K562 (cell line): ENCODE data around the gene CRYBG1. TPM values are rescaled to one million over a fixed set of nuclear protein-coding genes. Genes with fewer than 3 reads are reported as not detected.
A peak's percentile ranks its signal among the peaks of the same experiment; 100 is the strongest.

ENCODE experiments used
- BRCA1 ChIP-seq, 2 experiments: fragments of 450-650 bp in 1 of 2; sonication (generic) in 1 of 2; formaldehyde crosslinking in 1 of 2; IDR thresholded peaks; 2 replicates each; pipeline versions ENCODE4 v1.5.0 to v1.6.1; 2017 to 2020; ENCODE audit warnings: mild to moderate bottlenecking in 1 of 2, missing genetic modification reagents in 1 of 2
- EZH2 ChIP-seq: IDR thresholded peaks from 2 replicates; pipeline ENCODE4 v1.6.1; 2012; ENCODE audit warnings: low read depth, mild to moderate bottlenecking, inconsistent platforms, low read length, borderline replicate concordance
- PCBP2 ChIP-seq: fragments of 200-400 bp; formaldehyde crosslinking; IDR thresholded peaks from 2 replicates; pipeline ENCODE4 v1.6.1; 2018; ENCODE audit warnings: low read length, low read depth, mild to moderate bottlenecking, moderate library complexity; ENCODE audit not compliant: poor library complexity, severe bottlenecking
- RCOR1 ChIP-seq, 2 experiments: IDR thresholded peaks; 2 replicates each; pipeline ENCODE4 v1.6.1; 2012; ENCODE audit warnings: low read depth in 2 of 2, low read length in 2 of 2, borderline replicate concordance in 1 of 2, improper control_type of control experiment in 1 of 2
- RUNX1 ChIP-seq: sonication (generic); IDR thresholded peaks from 2 replicates; pipeline ENCODE4 v1.6.1; 2016; ENCODE audit warnings: antibody characterized with exemption, low read depth
- SIRT6 ChIP-seq: IDR thresholded peaks from one replicate; pipeline ENCODE4 v1.6.1; 2012; ENCODE audit warnings: low read depth, mild to moderate bottlenecking, control low read depth, inconsistent platforms, low read length, moderate library complexity
- SMARCC2 ChIP-seq: fragments of 450-650 bp; IDR thresholded peaks from 2 replicates; pipeline ENCODE4 v1.6.1; 2017; ENCODE audit warnings: antibody characterized with exemption, moderate library complexity, mild to moderate bottlenecking, low read depth
- STAT6 ChIP-seq: sonication (generic); formaldehyde crosslinking; IDR thresholded peaks from 2 replicates; pipeline ENCODE4 v1.8.1; 2023; ENCODE audit warnings: mild to moderate bottlenecking, missing genetic modification reagents
- TEAD2 ChIP-seq: fragments of 450-650 bp; IDR thresholded peaks from 2 replicates; pipeline ENCODE4 v1.6.1; 2016; ENCODE audit warnings: missing genetic modification characterization, control low read depth, missing compliant biosample characterization
- TOE1 ChIP-seq, 2 experiments: fragments of 450-650 bp in 1 of 2; sonication (generic) in 1 of 2; formaldehyde crosslinking in 1 of 2; IDR thresholded peaks; 2 replicates each; pipeline versions ENCODE4 v1.7.1 to v1.8.0; 2016 to 2022; ENCODE audit warnings: borderline replicate concordance in 2 of 2, mild to moderate bottlenecking in 2 of 2, antibody characterized with exemption in 1 of 2, inconsistent platforms in 1 of 2, low read depth in 1 of 2, missing genetic modification reagents in 1 of 2, moderate library complexity in 1 of 2
- ZFP30 ChIP-seq: fragments of 250-450 bp; sonication (Bioruptor Pico); IDR thresholded peaks from 2 replicates; pipeline ENCODE4 v1.8.0; 2022; ENCODE audit warnings: moderate library complexity, mild to moderate bottlenecking, inconsistent platforms, borderline replicate concordance
- ZFP36 ChIP-seq: fragments of 150-350 bp; IDR thresholded peaks from 2 replicates; pipeline ENCODE4 v1.6.1; 2018; ENCODE audit warnings: low read length, low read depth; ENCODE audit not compliant: partially characterized antibody
- ZFX ChIP-seq: sonication (generic); formaldehyde crosslinking; IDR thresholded peaks from 2 replicates; pipeline ENCODE4 v1.8.0; 2022; ENCODE audit warnings: mild to moderate bottlenecking, missing genetic modification reagents, moderate library complexity
- ZNF318 ChIP-seq, 2 experiments: fragments of 450-650 bp; IDR thresholded peaks; 2 replicates each; pipeline ENCODE4 v1.6.1; 2016; ENCODE audit warnings: mild to moderate bottlenecking in 2 of 2, borderline replicate concordance in 1 of 2, low read depth in 1 of 2, moderate library complexity in 1 of 2
- ZNF551 ChIP-seq: fragments of 250-450 bp; sonication (Bioruptor Pico); IDR thresholded peaks from 2 replicates; pipeline ENCODE4 v1.5.0; 2021; ENCODE audit warnings: mild to moderate bottlenecking, moderate library complexity
- ZNF644 ChIP-seq: fragments of 200-800 bp; sonication (Bioruptor generic); IDR thresholded peaks from 2 replicates; pipeline ENCODE4 v1.6.1; 2016; ENCODE audit warnings: low read depth, missing genetic modification characterization, missing compliant biosample characterization
- polyA plus RNA-seq, 8 experiments: library from polyadenylated mRNA; depleted of rRNA in 4 of 8; stranded (reverse) in 5 of 8; unstranded in 3 of 8; fragments of >200 nt; fragmentation: Nextera tagmentation in 2 of 8; fragmentation: Illumina TruSeq in 1 of 8; extraction: Ambion mirVana in 2 of 8; extraction: Trizol in 1 of 8; gene quantifications; 2 replicates each; pipeline versions ENCODE4 v1.2.1 to v1.2.3, GENCODE V29; 2011 to 2014; ENCODE audit warnings: inconsistent platforms in 1 of 8, missing spikeins in 1 of 8
- total RNA-seq, 7 experiments: library from RNA; depleted of rRNA in 6 of 7; stranded (reverse); fragments of >200 nt in 6 of 7; fragmentation: Illumina TruSeq in 2 of 7; extraction: Trizol in 2 of 7; gene quantifications; 2 replicates each; pipeline versions ENCODE4 v1.2.1 to v1.2.3, GENCODE V29; 2011 to 2021; ENCODE audit warnings: low replicate concordance in 1 of 7

CRYBG1 gene
- total and polyA plus RNA-seq, 9 of the 15 experiments (the other 6 are each of a cell fraction or from before 2014, with no cell fraction given): 0.07 to 0.47 (median 0.11) TPM

- TF ChIP-seq ZFX (no peak), EZH2 (no peak), SMARCC2 (no peak), BRCA1 (IDR thresholded peaks at IDR 0.05) (no peak), BRCA1 (CRISPR knock-in tag; IDR thresholded peaks at IDR 0.05) (no peak), RCOR1 (IDR thresholded peaks at IDR 0.05; ENCODE audit: borderline replicate concordance in 1 of 2, low read depth in 2 of 2, low read length in 2 of 2) (peak in 1 of 2 experiments; percentile 83; a peak in 2 of 4 replicates), ZFP36 (no peak), ZNF318 (IDR thresholded peaks at IDR 0.05; ENCODE audit: borderline replicate concordance in 1 of 2, low read depth in 1 of 2) (no peak), STAT6 (no peak), ZNF644 (0 out of 2 replicates have a peak, but pooled peaks have one; percentile 49), TEAD2 (tag) (no peak), ZFP30 (no peak), ZNF551 (CRISPR knock-in tag) (no peak), SIRT6 (no peak), TOE1 (IDR thresholded peaks at IDR 0.05; ENCODE audit: borderline replicate concordance) (no peak), TOE1 (CRISPR knock-in tag; IDR thresholded peaks at IDR 0.05; ENCODE audit: borderline replicate concordance, low read depth) (no peak), PCBP2 (no peak), RUNX1 (no peak)
These were observed 44.6 kb upstream of the CRYBG1 start (continued) for GRCh38 chr6:106315765-106316374.
